Activated T-cell treated with anti-CD3 and anti-CD28 coated beads, Interleukin-2, amount 50 U/mL, for 48 hours (primary cell): Measurements from ENCODE around the gene SLF2.
"Not testable (repeated sequence)": the region's sequence is repeated elsewhere in the genome, so short reads cannot be mapped to it uniquely, and the experiment has no call there.

Source experiments
- DNase-seq, 2 experiments: peaks; one replicate each; pipeline ENCODE4 v3.0.0-alpha.2; 2020

Gene SLF2

DNA sequence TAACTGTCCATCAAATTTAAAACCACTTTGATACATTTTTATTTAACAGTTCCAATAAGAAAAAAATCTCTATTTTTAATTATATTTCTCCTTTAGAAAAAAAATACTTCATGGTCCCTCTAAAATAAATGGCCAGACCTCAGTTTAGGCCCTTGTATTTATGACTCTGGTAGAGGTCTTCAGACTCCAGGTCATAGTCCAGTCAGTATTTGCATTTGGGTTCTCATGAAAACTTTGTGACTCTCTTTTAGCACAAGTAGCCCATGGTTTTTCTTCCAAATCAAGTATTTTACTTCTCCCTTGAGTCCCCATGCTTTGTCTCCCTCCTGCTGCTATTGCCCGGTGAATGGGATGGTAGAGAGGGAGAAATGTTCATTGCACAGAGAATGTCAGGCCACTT, 51.1 kb downstream of the SLF2 start:
- no peak for DNase-seq

DNA sequence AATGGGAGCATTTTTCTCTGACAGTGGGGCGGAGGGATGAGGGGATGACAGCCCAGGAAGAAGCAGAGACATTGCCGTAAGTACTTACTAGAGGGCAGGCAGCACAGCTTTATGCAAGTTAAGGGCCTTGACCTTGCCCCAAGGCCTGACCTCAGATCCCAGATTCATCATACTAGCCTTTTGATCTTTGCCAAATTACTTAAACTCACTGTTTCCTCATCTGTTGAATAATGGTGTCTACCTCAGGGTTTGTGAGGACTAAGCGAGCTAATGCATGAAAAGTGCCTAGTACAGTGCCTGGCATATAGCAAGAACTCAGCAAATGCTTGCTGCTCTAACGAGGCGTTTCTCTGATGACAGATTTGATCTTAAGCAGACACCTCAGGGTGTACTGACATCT, 53.1 kb downstream of the SLF2 start:
- DNase-seq = no peak

DNA sequence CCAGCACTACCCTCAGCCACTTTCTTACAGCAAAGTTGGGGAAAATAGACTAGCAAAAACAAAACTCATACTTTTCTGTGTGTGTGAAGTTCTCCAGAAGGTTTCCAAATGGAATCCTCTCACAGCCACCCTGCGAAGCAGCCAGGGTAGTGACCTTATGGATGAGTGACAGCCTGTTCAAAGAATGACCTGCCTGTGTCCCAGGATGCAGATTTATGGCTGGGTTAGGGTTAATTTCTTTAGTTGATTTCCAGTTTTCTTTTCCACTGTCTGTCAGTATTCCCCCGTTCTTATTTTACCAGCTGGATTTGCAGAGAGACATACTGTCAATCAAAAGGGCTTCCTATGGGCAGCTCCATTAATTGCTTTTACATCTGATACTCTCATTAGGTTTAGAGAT, 54.1 kb downstream of the SLF2 start:
- DNase-seq = no peak

DNA sequence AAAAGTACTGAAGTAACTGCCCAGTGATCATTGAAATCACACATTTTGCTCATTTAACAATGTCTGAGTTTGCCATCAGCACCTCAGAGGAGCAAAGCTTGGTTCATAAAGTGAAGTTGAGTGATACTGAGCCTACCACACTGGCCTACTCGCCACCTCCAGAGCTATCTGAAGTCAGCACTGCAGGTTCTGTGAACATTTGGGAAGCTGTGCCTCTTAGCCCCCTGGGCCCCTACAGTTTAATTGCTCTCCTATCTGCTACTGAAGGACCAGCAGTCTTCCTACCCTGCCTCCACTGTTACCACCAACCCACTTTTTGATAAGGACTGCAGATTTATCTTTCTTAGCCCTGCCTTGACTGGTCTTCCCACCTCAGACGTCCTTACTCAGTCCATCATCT, 54.6 kb downstream of the SLF2 start:
- no peak for DNase-seq

DNA sequence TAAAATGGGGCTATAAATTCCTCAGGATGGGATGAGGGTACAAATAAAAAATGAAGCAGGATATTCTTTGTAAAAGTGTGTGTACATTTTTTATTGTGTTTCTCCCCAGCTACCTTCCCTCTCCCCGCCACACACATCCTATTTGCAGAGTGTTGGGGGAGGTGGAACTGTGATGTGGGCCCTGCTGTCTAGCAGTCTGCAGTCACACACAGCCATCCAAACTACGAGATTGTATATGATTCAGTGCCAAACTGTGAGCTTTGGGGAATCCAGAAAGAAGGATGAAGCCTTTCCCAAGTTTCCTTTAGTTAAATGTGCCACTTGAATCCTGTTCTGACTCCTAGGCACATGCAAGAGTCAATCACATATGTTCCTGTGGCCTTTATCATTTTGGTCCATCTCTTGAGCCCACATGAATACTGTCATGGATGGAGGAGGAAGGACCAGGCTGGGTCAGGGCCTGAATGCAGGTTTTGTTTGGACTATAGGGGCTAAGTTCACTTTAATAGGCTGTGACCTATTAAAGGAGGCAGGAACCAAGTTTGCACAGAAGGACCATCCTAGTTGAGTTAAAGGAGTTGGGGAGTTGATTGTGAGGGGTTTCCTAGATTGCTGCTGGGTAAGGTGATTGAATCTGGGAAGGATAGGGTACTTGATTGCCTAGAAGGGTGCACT, 55.4 kb downstream of the SLF2 start:
- DNase-seq = peak in 1 of 2 experiments; percentile 10

DNA sequence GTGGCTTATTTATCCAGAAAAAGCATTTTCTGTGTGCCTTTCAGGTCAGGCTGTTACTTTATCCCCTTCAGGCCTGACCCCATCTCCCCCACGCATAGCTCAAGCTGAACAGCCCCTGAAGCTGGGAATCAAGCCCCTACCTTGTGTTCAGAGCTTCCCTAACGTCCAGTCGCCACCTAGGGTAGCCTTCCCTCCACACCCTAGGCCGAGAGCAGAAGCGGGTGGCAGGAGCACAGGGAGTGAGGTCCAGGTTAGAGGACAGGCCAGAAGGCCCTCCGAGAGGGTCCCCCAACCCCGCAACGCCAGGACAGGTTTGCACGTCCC, 56.1 kb downstream of the SLF2 start:
- DNase-seq = no peak

DNA sequence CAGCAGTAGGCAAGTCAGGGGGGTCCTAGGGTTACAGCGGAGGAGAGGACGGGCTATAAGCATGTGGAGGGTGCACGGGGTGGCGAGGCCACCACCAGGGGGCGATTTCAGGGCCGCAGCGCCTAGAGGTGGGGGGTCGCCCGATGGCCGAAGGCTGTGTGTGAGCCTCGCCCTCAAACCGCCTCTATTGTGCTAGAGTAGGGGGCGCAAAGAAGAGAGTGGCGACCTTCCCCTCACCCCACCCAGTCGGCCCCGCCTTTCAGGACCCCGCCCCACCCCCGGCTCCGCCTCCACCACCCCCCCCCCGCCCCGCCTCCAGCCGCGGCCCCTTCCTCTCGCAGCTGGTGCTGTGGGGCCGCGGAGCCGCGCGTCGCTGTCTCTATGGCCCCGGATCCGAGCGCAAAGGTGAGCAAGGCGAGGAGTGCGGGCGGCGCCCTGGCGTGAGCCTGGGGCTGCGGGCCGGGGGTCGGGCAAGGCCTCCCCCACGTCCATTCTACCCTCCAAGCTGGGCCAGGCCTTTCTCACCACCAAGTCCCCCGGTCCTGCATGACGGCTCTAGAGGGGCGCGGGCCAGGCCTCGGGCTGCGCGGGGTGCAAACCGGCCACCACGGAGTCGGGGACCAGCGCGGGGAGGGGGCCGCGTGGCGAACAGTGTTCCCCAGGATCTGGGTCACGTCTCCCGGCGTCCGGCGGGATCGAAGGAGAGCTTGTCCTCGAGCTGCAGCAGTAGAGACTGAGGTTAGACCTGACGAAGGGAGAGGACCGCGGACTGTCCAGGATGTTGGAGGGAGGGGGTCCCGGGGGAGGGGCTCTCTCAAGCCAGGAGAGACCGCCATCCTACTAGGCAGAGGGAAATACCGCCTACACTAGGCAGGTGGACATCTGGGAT, 56.7 kb downstream of the SLF2 start, which contains the start of gene SEMA4G:
TSS of gene SEMA4G (plus strand) at position 318 of the 889 bp plus-strand sequence. CDS start 3,409 bp downstream, outside the sequence.
- DNase-seq = peak; percentile 68 to 69

DNA sequence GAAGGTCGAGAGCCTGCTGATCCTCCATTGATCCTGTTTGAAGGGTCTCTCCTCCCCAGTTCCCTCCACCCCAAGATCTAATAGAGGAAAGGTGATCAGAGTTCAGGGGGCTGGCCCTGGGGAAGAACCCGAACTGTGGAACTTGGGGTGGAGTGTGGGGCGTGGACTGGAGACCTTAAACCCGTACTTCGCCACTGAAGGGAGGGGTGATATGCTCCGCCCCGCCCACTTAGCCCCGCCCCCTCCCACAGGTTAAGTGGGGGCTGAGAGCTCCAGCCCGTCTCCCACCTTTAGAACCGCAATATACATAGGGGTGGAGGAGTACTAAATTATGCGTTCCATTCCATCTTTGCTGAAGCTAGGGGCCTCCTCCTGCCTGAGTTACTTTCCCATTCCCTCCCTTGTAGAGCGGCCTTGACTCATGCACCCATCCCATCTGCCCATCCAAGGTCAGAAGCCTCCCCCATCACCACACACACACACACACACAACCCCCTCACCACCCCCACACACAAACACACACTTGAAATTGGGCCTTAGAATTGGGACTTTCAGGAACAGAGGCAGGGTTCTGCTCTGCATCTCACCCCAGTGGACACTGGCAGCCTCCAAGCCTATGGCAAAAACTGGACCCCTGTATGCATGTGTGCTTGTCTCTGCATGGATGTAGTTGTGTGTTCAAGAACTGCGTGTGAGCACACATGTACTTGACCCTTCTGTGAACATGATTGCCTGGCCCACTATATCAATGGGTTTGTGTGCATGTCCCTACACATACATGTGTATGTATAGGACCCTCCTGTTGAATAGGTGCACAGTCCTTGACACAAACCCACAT, 57.5 kb downstream of the SLF2 start:
- DNase-seq = peak in 1 of 2 experiments; percentile 46

DNA sequence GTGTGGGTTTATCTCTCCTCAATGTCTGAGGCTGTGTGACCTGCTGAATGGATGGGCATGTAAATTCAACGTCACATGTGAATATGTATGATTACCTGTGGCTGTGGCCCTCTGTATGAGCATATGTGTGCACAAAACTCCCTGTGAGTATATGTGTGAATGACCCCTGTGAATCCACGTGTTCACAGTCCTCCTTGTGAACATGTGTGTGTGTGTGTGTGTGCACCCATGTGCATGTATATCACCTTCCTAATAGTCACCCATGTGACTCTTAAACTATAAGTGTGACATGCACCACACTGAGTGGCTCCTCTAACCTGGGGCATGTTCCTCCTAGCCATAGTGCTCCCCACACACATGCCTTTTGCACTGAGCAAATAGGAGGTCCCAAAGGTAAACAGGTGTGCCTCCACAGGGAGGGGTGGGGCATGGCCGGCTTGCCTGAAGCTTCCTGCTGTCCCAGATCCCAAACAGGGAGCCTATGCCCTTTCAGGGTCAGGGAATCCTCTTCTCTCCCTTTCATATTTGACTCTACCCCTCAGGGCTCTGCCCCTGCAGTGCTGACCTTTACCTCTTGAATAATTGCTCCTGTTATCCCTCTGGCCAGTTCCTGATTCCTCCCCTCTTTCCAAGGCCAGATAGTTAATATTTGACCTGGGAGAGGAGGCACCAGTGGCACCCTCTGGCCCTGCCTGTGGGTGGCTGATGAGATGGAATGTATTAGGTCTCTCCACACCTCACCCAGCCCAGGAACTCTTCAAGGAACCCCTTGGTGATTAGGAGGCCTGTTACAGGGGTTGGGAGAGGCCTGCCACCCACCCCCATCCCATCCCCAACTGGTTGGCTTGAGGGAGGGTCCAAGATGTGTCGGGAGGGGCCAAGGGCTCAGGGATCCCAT, 58.4 kb downstream of the SLF2 start:
- DNase-seq = peak in 1 of 2 experiments; percentile 13

DNA sequence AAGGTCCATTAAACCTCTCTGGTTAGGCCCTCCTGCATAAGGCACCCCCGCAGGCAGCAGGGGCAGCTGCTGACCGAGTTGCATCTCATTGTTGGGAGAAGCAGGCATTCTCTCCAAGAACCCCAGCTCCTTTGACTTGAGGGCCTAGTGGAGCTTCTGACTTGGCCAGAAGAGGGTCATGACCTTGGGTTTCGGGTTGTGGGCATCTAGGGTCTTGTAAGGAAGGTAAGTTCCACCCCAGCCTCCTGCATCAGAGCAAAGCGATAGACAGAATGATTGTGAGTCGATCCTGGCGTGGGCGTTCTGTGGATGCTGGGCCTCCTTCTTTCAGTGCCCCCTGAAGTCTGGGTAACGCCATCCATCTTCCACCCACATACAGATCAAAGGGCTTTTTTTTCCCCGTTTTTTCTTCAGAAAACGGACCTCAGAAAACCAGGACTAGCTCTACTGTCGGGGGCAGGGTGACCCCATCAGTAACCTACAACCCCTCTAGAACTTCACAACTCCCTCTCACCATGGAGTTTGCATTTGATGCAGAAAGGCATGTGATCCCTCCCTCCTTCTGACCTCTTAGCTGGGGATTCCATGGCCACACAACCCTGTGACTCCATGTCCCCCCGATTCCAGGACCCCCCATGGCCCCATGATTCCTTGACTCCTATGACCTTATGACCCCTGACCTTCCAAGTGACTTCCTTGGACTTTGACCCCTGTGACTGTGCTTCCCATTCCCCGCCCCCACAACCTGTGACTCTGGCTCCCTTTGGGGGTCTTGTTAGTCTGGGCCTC, 59.5 kb downstream of the SLF2 start:
- DNase-seq = peak in 1 of 2 experiments; percentile 25

DNA sequence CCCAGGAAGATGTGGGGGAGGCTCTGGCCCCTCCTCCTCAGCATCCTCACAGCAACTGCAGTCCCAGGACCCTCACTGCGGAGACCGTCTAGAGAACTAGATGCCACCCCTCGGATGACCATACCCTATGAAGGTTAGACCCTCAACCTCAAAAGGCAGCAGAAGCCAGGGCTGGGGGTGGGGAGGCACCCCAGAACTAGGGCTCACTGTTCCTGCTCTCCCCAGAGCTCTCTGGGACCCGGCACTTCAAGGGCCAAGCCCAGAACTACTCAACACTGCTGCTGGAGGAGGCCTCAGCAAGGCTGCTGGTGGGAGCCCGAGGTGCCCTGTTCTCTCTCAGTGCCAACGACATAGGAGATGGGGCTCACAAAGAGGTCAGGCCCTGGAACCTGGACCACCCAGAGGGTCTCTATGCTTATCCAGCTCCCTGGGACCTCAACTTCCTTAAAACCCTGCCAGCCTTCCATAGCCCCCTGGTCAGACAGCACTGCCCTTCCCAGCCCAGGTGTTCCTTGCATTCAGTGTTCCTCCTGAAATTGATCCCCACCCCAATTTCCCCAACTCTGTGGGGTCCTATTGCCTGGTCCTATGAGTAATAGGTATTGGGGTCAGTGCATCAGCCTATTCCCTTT, 60.3 kb downstream of the SLF2 start:
- peak in 1 of 2 experiments; percentile 10 for DNase-seq

DNA sequence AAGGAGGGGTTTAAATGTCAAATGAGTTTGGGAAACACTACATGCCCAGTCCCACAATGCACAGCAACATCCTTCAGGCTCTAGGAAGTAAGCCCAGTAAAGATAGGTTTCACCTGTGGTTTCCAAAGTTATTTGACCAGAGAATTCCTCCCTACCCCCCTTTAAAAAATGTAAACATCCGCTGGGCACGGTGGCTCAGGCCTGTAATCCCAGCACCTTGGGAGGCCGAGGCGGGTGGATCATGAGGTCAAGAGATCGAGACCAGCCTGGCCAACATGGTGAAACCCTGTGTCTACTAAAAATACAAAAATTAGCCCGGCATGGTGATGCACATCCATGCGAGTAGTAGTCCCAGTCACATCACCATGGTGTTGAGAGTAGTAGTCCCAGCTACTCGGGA, 62.6 kb downstream of the SLF2 start:
- DNase-seq = not testable (repeated sequence)

DNA sequence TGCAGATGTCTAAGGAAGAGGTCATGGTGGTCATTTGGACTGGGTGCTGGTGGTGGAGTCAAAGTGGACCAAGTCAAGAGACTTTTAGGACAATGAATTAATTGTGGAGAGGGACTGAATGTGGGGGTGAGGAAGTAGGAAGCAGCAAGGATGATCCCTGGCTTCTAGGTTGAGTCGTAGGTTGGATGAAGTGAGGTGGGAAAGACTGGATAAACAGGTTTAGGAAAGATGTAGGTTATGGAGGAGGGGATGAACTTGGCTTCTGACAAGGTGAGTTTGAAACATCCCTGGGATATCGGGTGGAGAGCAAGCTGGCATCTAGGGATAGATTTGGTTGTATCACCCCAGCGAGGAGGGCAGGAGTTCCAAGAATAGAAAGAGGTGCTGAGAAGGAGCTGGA, 64.1 kb downstream of the SLF2 start:
- DNase-seq = peak in 1 of 2 experiments; percentile 1

DNA sequence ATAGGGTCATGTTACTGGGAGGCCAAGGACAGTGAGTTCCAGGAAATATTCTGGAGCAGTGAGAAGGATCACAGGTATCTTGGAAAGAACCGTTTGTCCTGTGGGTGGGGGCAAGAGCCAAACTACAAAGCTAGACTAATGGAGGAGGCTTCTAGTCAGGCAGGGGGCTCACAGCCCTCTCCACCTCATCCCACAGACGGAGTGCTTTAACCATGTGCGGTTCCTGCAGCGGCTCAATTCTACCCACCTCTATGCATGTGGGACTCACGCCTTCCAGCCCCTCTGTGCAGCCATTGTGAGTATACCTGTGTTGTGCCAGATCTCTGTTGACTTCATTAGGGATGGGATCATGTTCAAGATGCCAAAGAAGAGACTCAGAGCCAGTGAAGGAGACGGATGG, 64.7 kb downstream of the SLF2 start:
- peak in 1 of 2 experiments; percentile 8 for DNase-seq

DNA sequence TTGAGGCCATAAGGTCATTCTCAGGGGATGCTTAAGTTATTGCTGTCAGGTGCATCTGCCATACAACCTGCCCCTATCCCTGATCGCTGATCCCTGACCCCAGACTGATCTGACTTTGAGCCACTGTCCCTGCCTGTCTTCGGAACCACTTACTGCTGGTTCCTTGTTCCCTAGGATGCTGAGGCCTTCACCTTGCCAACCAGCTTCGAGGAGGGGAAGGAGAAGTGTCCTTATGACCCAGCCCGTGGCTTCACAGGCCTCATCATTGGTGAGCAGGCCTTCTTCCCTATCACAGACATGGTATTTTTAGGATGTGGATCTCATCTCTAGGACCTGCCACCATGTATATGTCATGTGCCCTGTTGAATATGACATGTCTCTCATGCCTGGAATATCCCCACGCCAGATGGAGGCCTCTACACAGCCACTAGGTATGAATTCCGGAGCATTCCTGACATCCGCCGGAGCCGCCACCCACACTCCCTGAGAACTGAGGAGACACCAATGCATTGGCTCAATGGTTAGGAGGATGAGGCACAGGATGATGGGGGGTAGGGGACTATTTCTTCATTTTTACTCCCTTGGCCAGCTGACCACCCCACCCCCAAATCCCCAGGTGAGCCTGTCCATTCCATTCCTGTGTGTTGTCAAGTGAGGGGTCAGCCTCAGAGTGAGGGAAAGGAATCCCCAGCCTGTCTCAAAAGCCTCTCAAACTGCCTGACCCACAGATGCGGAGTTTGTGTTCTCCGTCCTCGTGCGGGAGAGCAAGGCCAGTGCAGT, 65.5 kb downstream of the SLF2 start:
- DNase-seq = no peak

DNA sequence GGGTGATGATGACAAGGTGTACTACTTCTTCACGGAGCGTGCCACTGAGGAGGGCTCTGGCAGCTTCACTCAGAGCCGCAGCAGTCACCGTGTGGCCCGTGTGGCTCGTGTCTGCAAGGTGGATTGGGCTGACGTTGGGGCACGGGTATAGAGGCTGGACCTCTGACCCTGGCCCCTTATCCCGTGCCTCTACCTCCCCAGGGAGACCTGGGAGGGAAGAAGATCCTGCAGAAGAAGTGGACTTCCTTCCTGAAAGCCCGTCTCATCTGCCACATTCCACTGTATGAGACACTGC, 66.1 kb downstream of the SLF2 start:
- peak; percentile 5 to 10 for DNase-seq

DNA sequence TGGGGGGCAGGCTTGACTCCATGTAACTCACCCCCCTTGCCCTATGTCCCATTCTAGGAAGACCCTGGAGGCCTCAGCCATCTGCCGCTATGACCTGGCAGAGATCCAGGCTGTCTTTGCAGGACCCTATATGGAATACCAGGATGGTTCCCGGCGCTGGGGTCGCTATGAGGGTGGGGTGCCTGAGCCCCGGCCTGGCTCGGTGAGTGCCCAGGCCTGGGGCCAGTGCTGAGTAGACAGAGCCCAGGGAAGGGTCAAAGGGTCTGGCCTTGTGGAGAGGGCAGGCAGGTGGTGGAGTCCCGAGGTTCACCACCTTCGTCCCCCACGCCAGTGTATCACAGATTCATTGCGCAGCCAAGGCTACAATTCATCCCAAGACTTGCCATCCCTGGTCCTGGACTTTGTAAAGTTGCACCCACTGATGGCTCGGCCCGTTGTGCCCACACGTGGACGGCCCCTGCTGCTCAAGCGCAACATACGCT, 67.1 kb downstream of the SLF2 start:
- DNase-seq = peak; percentile 0 to 7

DNA sequence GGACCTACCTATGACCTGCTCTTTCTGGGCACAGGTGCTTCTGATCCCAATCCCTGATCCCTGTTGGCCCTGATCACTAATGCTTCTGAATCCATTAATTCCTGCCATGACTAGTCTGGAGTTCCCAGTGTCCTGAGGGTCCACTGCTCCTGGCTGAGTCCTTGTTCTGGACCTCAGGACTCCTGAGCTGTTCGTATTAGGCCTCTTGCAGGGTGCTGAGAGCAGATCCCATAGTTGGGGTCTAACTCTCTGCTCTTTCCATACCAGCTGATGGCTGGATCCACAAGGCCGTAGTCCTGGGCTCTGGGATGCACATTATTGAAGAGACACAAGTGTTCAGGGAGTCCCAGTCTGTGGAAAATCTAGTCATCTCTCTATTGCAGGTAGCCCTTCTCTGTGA, 67.5 kb downstream of the SLF2 start:
- DNase-seq = no peak

DNA sequence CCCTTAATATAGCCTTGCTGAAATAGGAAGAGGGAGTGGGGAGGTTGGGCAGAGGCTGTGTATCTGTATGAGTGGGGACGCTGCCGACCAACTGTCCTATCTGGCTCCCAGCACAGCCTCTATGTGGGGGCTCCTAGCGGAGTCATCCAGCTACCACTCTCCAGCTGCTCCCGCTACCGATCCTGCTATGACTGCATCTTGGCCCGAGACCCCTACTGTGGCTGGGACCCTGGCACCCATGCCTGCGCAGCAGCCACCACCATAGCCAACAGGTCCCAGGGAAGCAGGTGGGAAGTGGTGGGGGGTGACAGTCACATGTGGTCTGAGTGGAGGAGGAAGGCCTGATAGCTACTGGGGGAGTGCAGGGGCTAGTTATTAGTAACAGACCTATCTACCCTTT, 67.9 kb downstream of the SLF2 start:
- peak; percentile 4 to 9 for DNase-seq

DNA sequence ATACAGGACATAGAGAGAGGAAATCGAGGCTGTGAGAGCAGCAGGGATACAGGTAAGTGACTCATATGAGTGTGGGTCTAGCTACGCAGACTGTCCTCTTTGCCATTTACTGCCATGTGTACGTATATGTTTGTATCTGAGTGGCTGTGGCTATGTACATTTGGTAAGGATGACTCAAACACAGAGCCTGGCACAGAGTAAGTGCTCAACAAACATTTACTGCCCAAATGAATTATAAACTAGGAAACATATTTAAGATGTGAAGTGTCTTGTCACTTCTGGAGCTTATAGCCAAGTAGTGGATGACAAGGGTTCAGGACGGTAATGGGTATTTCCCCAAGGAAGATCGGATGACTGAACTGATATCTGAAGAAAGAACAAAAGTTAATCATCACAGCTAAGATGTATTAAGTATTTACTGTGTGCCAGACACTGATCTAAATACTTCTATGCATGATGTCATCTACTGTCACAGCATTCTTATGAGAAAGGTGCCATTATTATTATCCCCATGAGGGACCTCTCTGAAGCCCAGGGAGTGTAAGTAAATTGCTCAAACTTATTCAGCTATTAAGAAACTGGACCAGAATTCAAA, 68.5 kb downstream of the SLF2 start:
- DNase-seq = peak in 1 of 2 experiments; percentile 0
